ENCODE results near the gene CEP192. TPM values are rescaled to one million over a fixed set of nuclear protein-coding genes. Genes with fewer than 3 reads are reported as not detected.

CEP192 gene
- total RNA-seq, 2 donors from 2014 or later, result 26.4 to 35.6 TPM

DNA sequence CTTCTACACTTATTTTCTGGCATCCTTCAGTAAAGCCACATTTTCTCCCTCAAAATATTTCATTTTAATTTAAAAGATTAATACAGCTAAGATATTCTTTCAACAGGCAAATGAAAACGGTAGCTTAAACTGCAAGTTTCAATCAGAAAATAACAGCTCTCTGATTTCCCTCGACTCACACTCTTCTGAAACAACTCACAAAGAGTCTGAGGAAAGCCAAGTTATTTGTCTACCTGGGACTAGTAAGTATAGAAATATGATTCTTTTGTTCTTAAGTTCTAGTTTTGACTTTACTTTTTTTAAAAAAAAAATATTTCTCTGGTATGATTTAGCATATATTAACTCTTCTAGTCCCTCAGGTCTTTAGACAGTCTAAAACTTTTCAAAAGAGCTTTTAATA, 27.2 kb downstream of the CEP192 start:
- H3K9me3 ChIP-seq (ENCODE audit: control insufficient read depth, low read length), result no peaks in the 10 kb centered on the region
- H3K27ac ChIP-seq (ENCODE audit: low read depth, low read length), result no peak overlapping the region
- WGBS, 2 experiments (ENCODE audit: insufficient coverage in 1 of 2, insufficient read length in 1 of 2), result 80 to 98% methylated on average over 1 to 2 of the region's 2 CpGs
- H3K27ac Mint-ChIP-seq, result no peak overlapping the region
- peaks cover 89% of the 10 kb centered on the region for H3K36me3 ChIP-seq (ENCODE audit: control insufficient read depth, insufficient read depth, low read length)
- no peaks in the 10 kb centered on the region for H3K4me1 ChIP-seq (ENCODE audit: control insufficient read depth, insufficient read depth, low read length)
- TF ChIP-seq, protein P1, sequence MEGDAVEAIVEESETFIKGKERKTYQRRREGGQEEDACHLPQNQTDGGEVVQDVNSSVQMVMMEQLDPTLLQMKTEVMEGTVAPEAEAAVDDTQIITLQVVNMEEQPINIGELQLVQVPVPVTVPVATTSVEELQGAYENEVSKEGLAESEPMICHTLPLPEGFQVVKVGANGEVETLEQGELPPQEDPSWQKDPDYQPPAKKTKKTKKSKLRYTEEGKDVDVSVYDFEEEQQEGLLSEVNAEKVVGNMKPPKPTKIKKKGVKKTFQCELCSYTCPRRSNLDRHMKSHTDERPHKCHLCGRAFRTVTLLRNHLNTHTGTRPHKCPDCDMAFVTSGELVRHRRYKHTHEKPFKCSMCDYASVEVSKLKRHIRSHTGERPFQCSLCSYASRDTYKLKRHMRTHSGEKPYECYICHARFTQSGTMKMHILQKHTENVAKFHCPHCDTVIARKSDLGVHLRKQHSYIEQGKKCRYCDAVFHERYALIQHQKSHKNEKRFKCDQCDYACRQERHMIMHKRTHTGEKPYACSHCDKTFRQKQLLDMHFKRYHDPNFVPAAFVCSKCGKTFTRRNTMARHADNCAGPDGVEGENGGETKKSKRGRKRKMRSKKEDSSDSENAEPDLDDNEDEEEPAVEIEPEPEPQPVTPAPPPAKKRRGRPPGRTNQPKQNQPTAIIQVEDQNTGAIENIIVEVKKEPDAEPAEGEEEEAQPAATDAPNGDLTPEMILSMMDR (conservative IDR thresholded peaks at IDR 0.05), result no peak
- no peak overlapping the region for H3K9ac ChIP-seq (ENCODE audit: extremely low read depth, low read length, poor library complexity, severe bottlenecking)
- H3K27me3 Mint-ChIP-seq (ENCODE audit: insufficient read depth), result no peaks in the 10 kb centered on the region
- no peak for DNase-seq
- H3K36me3 Mint-ChIP-seq (ENCODE audit: low read depth), result peaks cover 81% of the 10 kb centered on the region
- no peaks in the 10 kb centered on the region for H3K4me1 Mint-ChIP-seq
- H3K4me3 ChIP-seq (ENCODE audit: low read length), result no peak overlapping the region
- H3K27me3 ChIP-seq (ENCODE audit: control insufficient read depth, insufficient read depth, low read length, poor library complexity, severe bottlenecking), result no peaks in the 10 kb centered on the region
- peaks cover 3% of the 10 kb centered on the region for H3K9me3 Mint-ChIP-seq
- H3K4me3 Mint-ChIP-seq, result no peak overlapping the region

DNA sequence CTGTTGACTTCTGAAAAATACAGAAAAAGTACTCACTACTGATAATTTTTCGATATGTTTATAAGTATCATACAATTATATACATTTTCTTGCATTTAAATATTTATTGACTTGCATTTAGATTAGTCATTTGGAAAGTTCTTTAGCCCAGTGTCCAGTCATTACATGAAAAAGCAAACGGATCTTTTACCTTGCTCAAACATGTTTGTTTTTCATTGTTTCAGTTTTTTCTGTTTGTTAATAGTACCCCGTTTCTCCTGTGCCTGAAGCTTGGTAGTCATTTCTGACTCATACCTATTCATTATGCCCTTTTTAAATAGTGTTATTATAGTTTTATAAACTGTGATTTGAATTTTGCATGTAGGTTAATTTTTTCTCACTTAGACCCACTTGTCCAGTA, 28.1 kb downstream of the CEP192 start:
- Histone ChIP-seq H3K4me1 (ENCODE audit: control insufficient read depth, insufficient read depth, low read length) (no peaks in the 10 kb centered on the region), H3K36me3 (ENCODE audit: control insufficient read depth, insufficient read depth, low read length) (peaks cover 91% of the 10 kb centered on the region), H3K9ac (ENCODE audit: extremely low read depth, low read length, poor library complexity, severe bottlenecking) (no peak overlapping the region), H3K9me3 (ENCODE audit: control insufficient read depth, low read length) (no peaks in the 10 kb centered on the region), H3K27ac (ENCODE audit: low read depth, low read length) (no peak overlapping the region), H3K27me3 (ENCODE audit: control insufficient read depth, insufficient read depth, low read length, poor library complexity, severe bottlenecking) (no peaks in the 10 kb centered on the region), H3K4me3 (ENCODE audit: low read length) (no peak overlapping the region)
- DNase-seq, result no peak
- Mint-ChIP-seq H3K4me1 (no peaks in the 10 kb centered on the region), H3K27me3 (ENCODE audit: insufficient read depth) (no peaks in the 10 kb centered on the region), H3K36me3 (ENCODE audit: low read depth) (peaks cover 81% of the 10 kb centered on the region), H3K27ac (no peak overlapping the region), H3K9me3 (peaks cover 3% of the 10 kb centered on the region), H3K4me3 (no peak overlapping the region)
- TF ChIP-seq, protein P1 (conservative IDR thresholded peaks at IDR 0.05), result no peak
- 100% methylated on average over 3 of the region's 3 CpGs; no CpG with 5 or more reads in 1 of the 2 experiments for WGBS, 2 experiments (ENCODE audit: insufficient coverage in 1 of 2, insufficient read length in 1 of 2)

DNA sequence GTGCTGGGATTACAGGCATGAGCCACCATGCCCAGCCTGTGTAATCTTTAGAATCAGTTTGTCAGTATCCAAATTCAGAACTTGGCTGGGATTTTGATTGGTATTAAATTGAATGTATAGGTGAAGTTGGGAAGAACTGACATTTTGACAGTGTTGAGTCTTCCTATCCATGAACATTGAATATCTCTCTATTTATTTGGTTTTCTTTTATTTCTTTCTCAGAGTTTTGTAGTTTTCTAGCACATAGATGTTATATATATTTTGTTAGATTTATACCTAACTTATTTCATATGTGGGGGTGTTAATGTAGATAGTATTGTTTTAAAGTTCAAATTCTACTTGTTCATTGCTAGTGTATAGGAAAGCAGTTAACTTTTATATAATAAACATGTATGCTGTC, 31.5 kb downstream of the CEP192 start:
- H3K4me1 Mint-ChIP-seq, result no peaks in the 10 kb centered on the region

More for the DNA sequence above, 31.5 kb downstream of the CEP192 start:
- Mint-ChIP-seq H3K4me3 (no peak overlapping the region), H3K36me3 (ENCODE audit: low read depth) (peaks cover 68% of the 10 kb centered on the region), H3K27me3 (ENCODE audit: insufficient read depth) (no peaks in the 10 kb centered on the region), H3K27ac (no peak overlapping the region), H3K9me3 (peaks cover 3% of the 10 kb centered on the region)
- no peaks in the 10 kb centered on the region for H3K9me3 ChIP-seq (ENCODE audit: control insufficient read depth, low read length)
- no peak overlapping the region for H3K4me3 ChIP-seq (ENCODE audit: low read length)
- TF ChIP-seq, protein P1 (conservative IDR thresholded peaks at IDR 0.05), result no peak
- no peak overlapping the region for H3K9ac ChIP-seq (ENCODE audit: extremely low read depth, low read length, poor library complexity, severe bottlenecking)
- no peaks in the 10 kb centered on the region for H3K4me1 ChIP-seq (ENCODE audit: control insufficient read depth, insufficient read depth, low read length)
- H3K36me3 ChIP-seq (ENCODE audit: control insufficient read depth, insufficient read depth, low read length), result peaks cover 90% of the 10 kb centered on the region
- no peaks in the 10 kb centered on the region for H3K27me3 ChIP-seq (ENCODE audit: control insufficient read depth, insufficient read depth, low read length, poor library complexity, severe bottlenecking)
- DNase-seq, result no peak
- H3K27ac ChIP-seq (ENCODE audit: low read depth, low read length), result no peak overlapping the region

All from endodermal cell (in vitro differentiated cells).